ENCODE measurements around the gene EMC9. TPM values are rescaled to one million over a fixed set of nuclear protein-coding genes. Genes with fewer than 3 reads are reported as not detected.
"Not testable (repeated sequence)": the region's sequence is repeated elsewhere in the genome, so short reads cannot be mapped to it uniquely, and the experiment has no call there.

The EMC9 gene
- total RNA-seq, 1 donor from 2014 or later: 14.0 TPM

DNA sequence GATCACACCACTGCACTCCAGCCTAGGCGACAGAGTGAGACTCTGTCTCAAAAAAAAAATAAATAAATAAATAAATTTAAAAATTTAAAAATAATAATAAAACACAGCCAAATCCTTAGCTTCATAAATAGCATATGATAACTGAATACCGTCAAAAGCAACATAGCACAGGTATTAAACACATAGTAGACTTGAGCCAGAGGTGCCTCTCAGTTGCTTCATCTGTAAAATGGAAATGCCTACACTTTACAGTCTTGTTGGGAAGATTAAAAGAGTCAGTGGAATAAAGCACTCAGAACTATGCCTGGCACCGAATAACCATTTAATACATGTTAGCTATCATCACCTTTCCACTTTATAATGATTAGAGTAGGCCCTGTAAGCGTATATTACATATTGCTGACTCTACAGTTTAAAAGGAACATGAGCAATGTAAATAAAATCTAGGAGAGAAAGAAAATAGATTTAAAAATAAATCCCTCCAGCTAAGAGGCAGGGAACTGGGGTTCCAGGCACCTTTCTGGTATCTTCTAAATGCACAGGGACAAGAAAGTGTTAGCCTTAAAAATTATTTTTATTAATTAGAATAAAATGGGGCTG lies 34.6 kb downstream of the EMC9 start:
- no peak for DNase-seq (ENCODE audit: low spot score)
- Mint-ChIP-seq H3K27ac (ENCODE audit: unreplicated experiment) (no peak overlapping the region), H3K36me3 (ENCODE audit: low read depth) (peaks cover 11% of the 10 kb centered on the region), H3K4me1 (ENCODE audit: low read depth) (peaks cover 12% of the 10 kb centered on the region), H3K9me3 (ENCODE audit: low read depth) (no peaks in the 10 kb centered on the region), H3K27me3 (ENCODE audit: low read depth) (no peaks in the 10 kb centered on the region), H3K4me3 (ENCODE audit: unreplicated experiment) (no peak overlapping the region)
- no peak for TF ChIP-seq CTCF (IDR thresholded peaks at IDR 0.05)

DNA sequence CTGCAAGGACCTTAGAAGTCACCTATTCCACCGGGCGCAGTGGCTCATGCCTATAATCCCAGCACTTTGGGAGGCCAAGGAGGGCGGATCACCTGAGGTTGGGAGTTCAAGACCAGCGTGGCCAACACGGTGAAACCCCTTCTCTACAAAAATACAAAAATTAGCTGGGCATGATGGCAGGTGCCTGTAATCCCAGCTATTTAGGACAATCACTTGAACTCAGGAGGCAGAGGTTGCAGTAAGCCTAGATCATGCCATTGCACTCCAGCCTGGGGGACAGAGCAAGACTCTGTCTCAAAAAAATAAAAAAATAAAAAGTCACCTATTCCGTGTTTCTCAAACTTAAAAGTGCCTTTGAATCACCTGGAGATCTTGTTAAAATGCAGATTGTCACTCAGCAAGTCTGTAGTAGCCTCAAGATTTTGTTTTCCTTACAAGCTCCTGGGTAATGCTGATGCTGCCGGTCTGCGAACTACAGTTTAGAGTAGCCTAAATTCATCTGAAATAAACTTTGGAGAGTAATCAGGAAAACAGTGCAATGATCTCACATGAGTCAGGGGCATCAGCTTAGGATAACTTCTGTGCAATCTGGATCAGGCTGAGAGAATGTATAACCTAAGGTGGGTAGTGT lies 35.7 kb downstream of the EMC9 start:
- not testable (repeated sequence) for H3K9me3 Mint-ChIP-seq (ENCODE audit: low read depth); DNase-seq (ENCODE audit: low spot score); H3K4me3 Mint-ChIP-seq (ENCODE audit: unreplicated experiment); H3K27me3 Mint-ChIP-seq (ENCODE audit: low read depth)
- peaks cover 12% of the 10 kb centered on the region for H3K4me1 Mint-ChIP-seq (ENCODE audit: low read depth)
- peaks cover 16% of the 10 kb centered on the region for H3K36me3 Mint-ChIP-seq (ENCODE audit: low read depth)
- H3K27ac Mint-ChIP-seq (ENCODE audit: unreplicated experiment): peak overlapping the region; percentile 19

DNA sequence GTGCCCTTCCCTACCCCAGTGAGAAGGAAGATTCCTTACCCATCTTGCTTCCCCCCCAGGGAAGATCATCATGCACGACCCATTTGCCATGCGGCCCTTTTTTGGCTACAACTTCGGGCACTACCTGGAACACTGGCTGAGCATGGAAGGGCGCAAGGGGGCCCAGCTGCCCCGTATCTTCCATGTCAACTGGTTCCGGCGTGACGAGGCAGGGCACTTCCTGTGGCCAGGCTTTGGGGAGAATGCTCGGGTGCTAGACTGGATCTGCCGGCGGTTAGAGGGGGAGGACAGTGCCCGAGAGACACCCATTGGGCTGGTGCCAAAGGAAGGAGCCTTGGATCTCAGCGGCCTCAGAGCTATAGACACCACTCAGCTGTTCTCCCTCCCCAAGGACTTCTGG lies 37.9 kb downstream of the EMC9 start:
- Mint-ChIP-seq H3K27ac (ENCODE audit: unreplicated experiment) (no peak overlapping the region), H3K4me1 (ENCODE audit: low read depth) (peaks cover 9% of the 10 kb centered on the region), H3K9me3 (ENCODE audit: low read depth) (no peaks in the 10 kb centered on the region), H3K36me3 (ENCODE audit: low read depth) (peaks cover 24% of the 10 kb centered on the region), H3K27me3 (ENCODE audit: low read depth) (no peaks in the 10 kb centered on the region), H3K4me3 (ENCODE audit: unreplicated experiment) (no peak overlapping the region)
- no peak for TF ChIP-seq CTCF (IDR thresholded peaks at IDR 0.05)
- no peak for DNase-seq (ENCODE audit: low spot score)

DNA sequence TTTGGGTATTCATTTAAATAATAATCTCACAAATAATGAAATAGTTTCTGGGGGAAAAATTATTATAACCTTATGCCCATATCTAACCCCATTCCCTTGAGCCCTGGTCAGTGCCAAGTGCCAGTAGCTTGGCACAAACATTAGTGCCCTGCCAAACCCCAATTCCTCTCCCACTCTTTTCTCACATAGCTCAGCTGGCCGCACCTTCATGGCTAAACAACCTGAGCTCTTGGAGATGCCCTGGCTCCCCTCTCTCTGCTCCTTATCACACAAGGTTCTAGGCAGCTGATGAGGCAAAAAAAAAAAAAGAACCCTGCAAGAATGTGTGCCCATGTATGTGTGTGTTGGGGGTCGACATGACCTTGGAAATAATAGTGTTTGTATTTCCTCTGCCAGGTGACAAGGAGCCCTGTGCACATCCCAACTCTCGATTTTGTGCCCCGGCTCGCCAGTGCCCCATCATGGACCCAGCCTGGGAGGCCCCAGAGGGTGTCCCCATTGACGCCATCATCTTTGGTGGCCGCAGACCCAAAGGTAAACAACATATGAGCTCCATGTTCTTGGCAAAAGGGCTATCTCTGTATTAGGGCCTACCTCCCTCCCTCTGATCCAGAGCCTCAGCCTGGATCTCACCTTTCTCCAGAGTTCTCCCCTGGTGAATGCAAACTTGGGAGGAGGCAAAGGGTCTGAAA lies 38.9 kb downstream of the EMC9 start:
- no peaks in the 10 kb centered on the region for H3K27me3 Mint-ChIP-seq (ENCODE audit: low read depth)
- H3K9me3 Mint-ChIP-seq (ENCODE audit: low read depth): no peaks in the 10 kb centered on the region

DNA sequence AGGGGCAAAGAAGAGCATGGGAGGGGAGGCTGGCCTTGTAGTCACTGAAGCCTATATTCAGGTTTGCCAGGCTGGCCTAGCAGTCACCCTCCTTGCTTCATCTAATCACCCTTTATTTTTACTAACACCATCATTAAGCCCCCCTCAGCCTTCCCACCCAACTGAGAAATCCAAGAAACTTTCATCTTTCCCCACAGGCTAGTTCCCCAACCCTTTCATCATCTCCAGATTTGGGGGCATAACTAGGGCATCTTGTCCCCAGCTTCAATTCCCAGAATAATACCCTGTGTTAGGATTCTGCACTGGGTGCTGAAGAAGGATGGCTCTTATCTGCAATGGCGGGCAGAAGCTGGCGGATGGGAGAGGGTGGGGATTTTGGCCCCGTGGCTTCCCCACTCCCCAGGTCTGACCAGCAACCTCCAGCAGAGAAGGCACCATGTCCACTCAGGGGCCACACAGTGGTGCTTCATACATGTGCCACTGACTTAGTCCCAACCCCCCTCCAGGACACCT lies 40.4 kb downstream of the EMC9 start:
- H3K9me3 Mint-ChIP-seq (ENCODE audit: low read depth): no peaks in the 10 kb centered on the region
- peaks cover 30% of the 10 kb centered on the region for H3K36me3 Mint-ChIP-seq (ENCODE audit: low read depth)
- H3K27ac Mint-ChIP-seq (ENCODE audit: unreplicated experiment): no peak overlapping the region
- TF ChIP-seq CTCF (IDR thresholded peaks at IDR 0.05): no peak
- H3K4me1 Mint-ChIP-seq (ENCODE audit: low read depth): peaks cover 13% of the 10 kb centered on the region
- no peak for DNase-seq (ENCODE audit: low spot score)
- no peaks in the 10 kb centered on the region for H3K27me3 Mint-ChIP-seq (ENCODE audit: low read depth)
- H3K4me3 Mint-ChIP-seq (ENCODE audit: unreplicated experiment): no peak overlapping the region

More for the DNA sequence above, 38.9 kb downstream of the EMC9 start:
- H3K36me3 Mint-ChIP-seq (ENCODE audit: low read depth): peaks cover 24% of the 10 kb centered on the region
- TF ChIP-seq CTCF (IDR thresholded peaks at IDR 0.05): no peak
- H3K4me3 Mint-ChIP-seq (ENCODE audit: unreplicated experiment): no peak overlapping the region
- no peak for DNase-seq (ENCODE audit: low spot score)
- peaks cover 9% of the 10 kb centered on the region for H3K4me1 Mint-ChIP-seq (ENCODE audit: low read depth)
- no peak overlapping the region for H3K27ac Mint-ChIP-seq (ENCODE audit: unreplicated experiment)

Measured in chondrocyte (in vitro differentiated cells).